ENCODE measurements around the gene PFKL. TPM values are rescaled to one million over a fixed set of nuclear protein-coding genes. Genes with fewer than 3 reads are reported as not detected.

The PFKL gene
- total RNA-seq, 1 experiment from 2014 or later, result 150 TPM

DNA sequence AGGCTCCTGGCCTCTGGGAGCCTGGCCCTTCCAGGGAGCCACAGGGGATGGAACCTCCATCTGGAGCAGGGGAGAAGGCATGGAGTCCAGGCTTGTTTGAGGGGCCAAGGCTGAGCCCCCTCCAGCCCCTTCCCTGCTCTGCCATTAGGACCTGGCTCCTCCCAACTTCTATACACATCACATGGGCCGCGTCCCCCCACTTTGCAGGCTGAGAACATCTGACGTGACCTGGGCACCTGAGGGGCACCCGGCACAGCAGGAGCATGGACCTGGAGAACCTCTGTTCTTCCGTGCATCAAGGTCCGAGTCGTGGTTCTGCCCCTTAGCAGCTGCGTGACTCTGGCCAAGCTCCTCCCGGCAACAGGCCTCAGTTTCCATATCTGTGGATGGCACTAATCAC, 18.1 kb upstream of the PFKL start:
- BruUV-seq (replicated peaks), result no TSS peak
- no peaks in the 10 kb centered on the region for H3K9me2 ChIP-seq (ENCODE audit: insufficient read depth)

DNA sequence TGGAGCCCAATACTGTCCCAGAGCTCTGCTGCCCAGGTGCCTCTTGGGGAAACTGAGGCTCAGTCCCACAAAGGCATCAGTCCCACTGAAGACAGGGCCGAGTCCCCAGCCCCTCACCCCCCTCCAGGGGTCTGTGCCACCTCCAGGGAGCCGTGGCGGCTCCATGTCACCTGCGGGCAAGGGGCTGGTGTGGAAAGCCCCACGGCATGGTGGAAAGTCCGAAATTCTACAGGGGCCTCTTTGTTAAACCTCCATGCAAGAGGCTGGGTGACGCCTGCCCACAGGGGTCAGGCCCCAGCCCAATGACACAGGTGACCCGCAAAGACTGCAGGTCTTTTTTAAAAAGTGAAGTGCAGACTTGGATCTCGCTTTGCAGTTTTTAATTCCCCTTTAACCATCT, 17.5 kb upstream of the PFKL start:
- CTCF ChIA-PET, result no interaction called here
- DNase-seq (ENCODE audit: low read depth, low spot score), result no peak
- no peak overlapping the region for H3K4me3 ChIP-seq (replicated peaks in 1 of 2; ENCODE audit: low read depth in 1 of 2, low read length in 2 of 2)
- TF ChIP-seq, protein P1, sequence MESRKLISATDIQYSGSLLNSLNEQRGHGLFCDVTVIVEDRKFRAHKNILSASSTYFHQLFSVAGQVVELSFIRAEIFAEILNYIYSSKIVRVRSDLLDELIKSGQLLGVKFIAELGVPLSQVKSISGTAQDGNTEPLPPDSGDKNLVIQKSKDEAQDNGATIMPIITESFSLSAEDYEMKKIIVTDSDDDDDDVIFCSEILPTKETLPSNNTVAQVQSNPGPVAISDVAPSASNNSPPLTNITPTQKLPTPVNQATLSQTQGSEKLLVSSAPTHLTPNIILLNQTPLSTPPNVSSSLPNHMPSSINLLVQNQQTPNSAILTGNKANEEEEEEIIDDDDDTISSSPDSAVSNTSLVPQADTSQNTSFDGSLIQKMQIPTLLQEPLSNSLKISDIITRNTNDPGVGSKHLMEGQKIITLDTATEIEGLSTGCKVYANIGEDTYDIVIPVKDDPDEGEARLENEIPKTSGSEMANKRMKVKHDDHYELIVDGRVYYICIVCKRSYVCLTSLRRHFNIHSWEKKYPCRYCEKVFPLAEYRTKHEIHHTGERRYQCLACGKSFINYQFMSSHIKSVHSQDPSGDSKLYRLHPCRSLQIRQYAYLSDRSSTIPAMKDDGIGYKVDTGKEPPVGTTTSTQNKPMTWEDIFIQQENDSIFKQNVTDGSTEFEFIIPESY (IDR thresholded peaks at IDR 0.05; ENCODE audit: extremely low read depth, insufficient replicate concordance, low read length), result no peak
- no peak for TF ChIP-seq ELF1 (IDR thresholded peaks at IDR 0.05; ENCODE audit: borderline replicate concordance, low read depth)
- no peak for TF ChIP-seq EZH2phosphoT487 (IDR thresholded peaks at IDR 0.05; ENCODE audit: borderline replicate concordance)
- TF ChIP-seq SP1 (IDR thresholded peaks at IDR 0.05; ENCODE audit: low read depth), result no peak
- no peak for TF ChIP-seq CBX3 (IDR thresholded peaks at IDR 0.05; ENCODE audit: low read depth)
- no peak for TF ChIP-seq CEBPB (IDR thresholded peaks at IDR 0.05; ENCODE audit: low read depth)
- no peak for TF ChIP-seq ZNF274 (IDR thresholded peaks at IDR 0.05; ENCODE audit: low read depth, low read length)
- no peak for TF ChIP-seq EGR1 (IDR thresholded peaks at IDR 0.05; ENCODE audit: low read depth)
- TF ChIP-seq RAD21 (IDR thresholded peaks at IDR 0.05; ENCODE audit: low read depth), result no peak
- no peak for TF ChIP-seq YY1 (IDR thresholded peaks at IDR 0.05; ENCODE audit: extremely low read depth, insufficient replicate concordance, low read depth, low read length)
- TF ChIP-seq JUND (IDR thresholded peaks at IDR 0.05), result no peak
- TF ChIP-seq TCF7L2 (IDR thresholded peaks at IDR 0.05; ENCODE audit: borderline replicate concordance, extremely low read depth, insufficient read depth, insufficient read length), result no peak
- no peak for TF ChIP-seq SIN3A (IDR thresholded peaks at IDR 0.05; ENCODE audit: low read depth)
- no peak for TF ChIP-seq POLR2A (IDR thresholded peaks at IDR 0.05; ENCODE audit: borderline replicate concordance, extremely low read depth, insufficient read depth, insufficient read length)
- no peak for TF ChIP-seq FOSL1 (IDR thresholded peaks at IDR 0.05; ENCODE audit: low read depth)
- no peak overlapping the region for H3K9ac ChIP-seq (ENCODE audit: low read length)
- H3K27ac ChIP-seq (ENCODE audit: low read depth, low read length), result no peak overlapping the region
- BruUV-seq (replicated peaks), result no TSS peak
- intact Hi-C loops (cut with micrococcal nuclease), result no loop called here
- no peak overlapping the region for H3K4me2 ChIP-seq (ENCODE audit: low read length)
- H3K36me3 ChIP-seq (ENCODE audit: control insufficient read depth in 1 of 2, insufficient read depth in 2 of 2, low read length in 2 of 2), result no peaks in the 10 kb centered on the region
- H3K27me3 ChIP-seq (ENCODE audit: insufficient read depth, low read length), result no peaks in the 10 kb centered on the region
- H3K9me3 ChIP-seq (ENCODE audit: control insufficient read depth in 1 of 2, insufficient read depth in 1 of 2, low read depth in 1 of 2, low read length in 2 of 2), result no peaks in the 10 kb centered on the region
- RAD21 ChIA-PET (ENCODE audit: low non-redundant PET in 1 of 2, low total read pairs in 2 of 2, uncharacterized antibody in 2 of 2, unreplicated experiment in 2 of 2), result no interaction called here
- no peak for ATAC-seq
- POLR2A ChIA-PET, result no interaction called here
- no peaks in the 10 kb centered on the region for H3K4me1 ChIP-seq (ENCODE audit: control insufficient read depth in 1 of 2, insufficient read depth in 2 of 2, low read length in 2 of 2)
- no peaks in the 10 kb centered on the region for H3K9me2 ChIP-seq (ENCODE audit: insufficient read depth)
- no peak overlapping the region for H2AFZ ChIP-seq (ENCODE audit: low read depth, low read length, poor library complexity, severe bottlenecking)
- no peaks in the 10 kb centered on the region for H3K79me2 ChIP-seq (ENCODE audit: insufficient read depth, low read length)
- no peaks in the 10 kb centered on the region for H4K20me1 ChIP-seq (ENCODE audit: insufficient read depth)

More for the DNA sequence above, 18.1 kb upstream of the PFKL start:
- no peaks in the 10 kb centered on the region for H3K4me1 ChIP-seq (ENCODE audit: control insufficient read depth in 1 of 2, insufficient read depth in 2 of 2, low read length in 2 of 2)
- no peak overlapping the region for H2AFZ ChIP-seq (ENCODE audit: low read depth, low read length, poor library complexity, severe bottlenecking)
- no peaks in the 10 kb centered on the region for H3K9me3 ChIP-seq (ENCODE audit: control insufficient read depth in 1 of 2, insufficient read depth in 1 of 2, low read depth in 1 of 2, low read length in 2 of 2)
- H3K4me3 ChIP-seq (replicated peaks in 1 of 2; ENCODE audit: low read depth in 1 of 2, low read length in 2 of 2), result no peak overlapping the region
- H3K9ac ChIP-seq (ENCODE audit: low read length), result no peak overlapping the region
- H3K27ac ChIP-seq (ENCODE audit: low read depth, low read length), result no peak overlapping the region
- POLR2A ChIA-PET, result no interaction called here
- TF ChIP-seq, protein P2, sequence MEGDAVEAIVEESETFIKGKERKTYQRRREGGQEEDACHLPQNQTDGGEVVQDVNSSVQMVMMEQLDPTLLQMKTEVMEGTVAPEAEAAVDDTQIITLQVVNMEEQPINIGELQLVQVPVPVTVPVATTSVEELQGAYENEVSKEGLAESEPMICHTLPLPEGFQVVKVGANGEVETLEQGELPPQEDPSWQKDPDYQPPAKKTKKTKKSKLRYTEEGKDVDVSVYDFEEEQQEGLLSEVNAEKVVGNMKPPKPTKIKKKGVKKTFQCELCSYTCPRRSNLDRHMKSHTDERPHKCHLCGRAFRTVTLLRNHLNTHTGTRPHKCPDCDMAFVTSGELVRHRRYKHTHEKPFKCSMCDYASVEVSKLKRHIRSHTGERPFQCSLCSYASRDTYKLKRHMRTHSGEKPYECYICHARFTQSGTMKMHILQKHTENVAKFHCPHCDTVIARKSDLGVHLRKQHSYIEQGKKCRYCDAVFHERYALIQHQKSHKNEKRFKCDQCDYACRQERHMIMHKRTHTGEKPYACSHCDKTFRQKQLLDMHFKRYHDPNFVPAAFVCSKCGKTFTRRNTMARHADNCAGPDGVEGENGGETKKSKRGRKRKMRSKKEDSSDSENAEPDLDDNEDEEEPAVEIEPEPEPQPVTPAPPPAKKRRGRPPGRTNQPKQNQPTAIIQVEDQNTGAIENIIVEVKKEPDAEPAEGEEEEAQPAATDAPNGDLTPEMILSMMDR (IDR thresholded peaks at IDR 0.05 in 2 of 3, conservative IDR thresholded peaks at IDR 0.05 in 1 of 3; ENCODE audit: borderline replicate concordance in 1 of 3, insufficient read depth in 1 of 3, low read depth in 2 of 3, low read length in 2 of 3), result no peak
- TF ChIP-seq JUND (IDR thresholded peaks at IDR 0.05) (no peak), YY1 (IDR thresholded peaks at IDR 0.05; ENCODE audit: extremely low read depth, insufficient replicate concordance, low read depth, low read length) (no peak), TCF7L2 (IDR thresholded peaks at IDR 0.05; ENCODE audit: borderline replicate concordance, extremely low read depth, insufficient read depth, insufficient read length) (no peak)
- intact Hi-C loops (cut with micrococcal nuclease), result no loop called here
- no peaks in the 10 kb centered on the region for H4K20me1 ChIP-seq (ENCODE audit: insufficient read depth)
- no peaks in the 10 kb centered on the region for H3K27me3 ChIP-seq (ENCODE audit: insufficient read depth, low read length)
- ATAC-seq, result no peak
- no peak for DNase-seq (ENCODE audit: low read depth, low spot score)
- no peak overlapping the region for H3K4me2 ChIP-seq (ENCODE audit: low read length)
- CTCF ChIA-PET, result no interaction called here
- no peaks in the 10 kb centered on the region for H3K79me2 ChIP-seq (ENCODE audit: insufficient read depth, low read length)
- no peaks in the 10 kb centered on the region for H3K36me3 ChIP-seq (ENCODE audit: control insufficient read depth in 1 of 2, insufficient read depth in 2 of 2, low read length in 2 of 2)
- RAD21 ChIA-PET (ENCODE audit: low non-redundant PET in 1 of 2, low total read pairs in 2 of 2, uncharacterized antibody in 2 of 2, unreplicated experiment in 2 of 2), result no interaction called here

Measured in HCT116 (cell line).